Stimulated activated CD4-positive, alpha-beta T cell treated with anti-CD3 and anti-CD28 coated beads, Interleukin-15, amount 100 ng/mL, for 24 hours (primary cell): ENCODE results near the gene FCMR.
A peak's percentile ranks its signal among the peaks of the same experiment; 100 is the strongest.
"Not testable (repeated sequence)": the region's sequence is repeated elsewhere in the genome, so short reads cannot be mapped to it uniquely, and the experiment has no call there.

Source experiments
- DNase-seq: peaks from one replicate; pipeline ENCODE4 v3.0.0-alpha.2; 2020

The FCMR gene

GRCh38 chr1:206867239-206867638, 54.5 kb downstream of the FCMR start:
- DNase-seq: no peak

- DNase-seq: no peak
These were observed 55.7 kb downstream of the FCMR start for GRCh38 chr1:206866062-206866461.

- DNase-seq: peak; percentile 92
These were observed 56.6 kb downstream of the FCMR start, which contains the start of gene IL20 for GRCh38 chr1:206864939-206865671. IL20 (plus strand) TSS chr1:206865623; CDS start chr1:206865853, 230 bp downstream.

GRCh38 chr1:206863266-206863665, 58.5 kb downstream of the FCMR start:
- DNase-seq: no peak

GRCh38 chr1:206860165-206860564, 61.6 kb downstream of the FCMR start:
- DNase-seq: no peak

GRCh38 chr1:206859082-206859521, 62.6 kb downstream of the FCMR start:
- peak; percentile 9 for DNase-seq

GRCh38 chr1:206856674-206857464, 64.9 kb downstream of the FCMR start:
- peak; percentile 28 for DNase-seq

- no peak for DNase-seq
These were observed 65.9 kb downstream of the FCMR start for GRCh38 chr1:206855859-206856258.

GRCh38 chr1:206854401-206855129, 67.2 kb downstream of the FCMR start:
- no peak for DNase-seq

- not testable (repeated sequence) for DNase-seq
These were observed 68.0 kb downstream of the FCMR start for GRCh38 chr1:206853696-206854095.
